ENCODE data around the gene CD55. TPM values are rescaled to one million over a fixed set of nuclear protein-coding genes. Genes with fewer than 3 reads are reported as not detected.

CD55 gene
- total RNA-seq, 1 experiment from 2014 or later: 108 TPM

GRCh38 chr1:207283421-207283820 lies 38.1 kb upstream of the CD55 start:
- Histone ChIP-seq H3K36me3 (ENCODE audit: low read depth, low read length) (no peaks in the 10 kb centered on the region), H3K79me2 (ENCODE audit: low read length) (no peaks in the 10 kb centered on the region), H3F3A (ENCODE audit: low read length, unreplicated experiment) (no peaks in the 10 kb centered on the region), H3K9ac (ENCODE audit: low read length) (no peak overlapping the region), H4K20me1 (ENCODE audit: low read length) (no peaks in the 10 kb centered on the region), H3K27ac (ENCODE audit: low read length) (peak overlapping the region; percentile 68; the same call in 1 of the 2 replicates), H3K4me1 (ENCODE audit: insufficient read depth, low read length) (peaks cover 21% of the 10 kb centered on the region), H3K27me3 (ENCODE audit: low read length) (no peaks in the 10 kb centered on the region), H2AFZ (ENCODE audit: low read length) (no peak overlapping the region), H3K9me3 (ENCODE audit: low read length) (no peaks in the 10 kb centered on the region), H3K4me2 (ENCODE audit: low read length) (peak overlapping the region; percentile 40; the same call in 1 of the 2 replicates), H3K4me3 (ENCODE audit: low read length) (no peak overlapping the region), H3K9me2 (replicated peaks; ENCODE audit: low read length) (no peaks in the 10 kb centered on the region)
- intact Hi-C loops (cut with micrococcal nuclease): loop anchor here (2.0 kb wide), 1 partner anchor 33 kb away; no protein-coding TSS in a partner anchor
- BruUV-seq (replicated peaks): no TSS peak
- TF ChIP-seq EZH2phosphoT487 (IDR thresholded peaks at IDR 0.05; ENCODE audit: borderline replicate concordance, low read length) (no peak), EZH2 (IDR thresholded peaks at IDR 0.05; ENCODE audit: low read length, unreplicated experiment) (no peak)
- TF ChIP-seq, protein P1, sequence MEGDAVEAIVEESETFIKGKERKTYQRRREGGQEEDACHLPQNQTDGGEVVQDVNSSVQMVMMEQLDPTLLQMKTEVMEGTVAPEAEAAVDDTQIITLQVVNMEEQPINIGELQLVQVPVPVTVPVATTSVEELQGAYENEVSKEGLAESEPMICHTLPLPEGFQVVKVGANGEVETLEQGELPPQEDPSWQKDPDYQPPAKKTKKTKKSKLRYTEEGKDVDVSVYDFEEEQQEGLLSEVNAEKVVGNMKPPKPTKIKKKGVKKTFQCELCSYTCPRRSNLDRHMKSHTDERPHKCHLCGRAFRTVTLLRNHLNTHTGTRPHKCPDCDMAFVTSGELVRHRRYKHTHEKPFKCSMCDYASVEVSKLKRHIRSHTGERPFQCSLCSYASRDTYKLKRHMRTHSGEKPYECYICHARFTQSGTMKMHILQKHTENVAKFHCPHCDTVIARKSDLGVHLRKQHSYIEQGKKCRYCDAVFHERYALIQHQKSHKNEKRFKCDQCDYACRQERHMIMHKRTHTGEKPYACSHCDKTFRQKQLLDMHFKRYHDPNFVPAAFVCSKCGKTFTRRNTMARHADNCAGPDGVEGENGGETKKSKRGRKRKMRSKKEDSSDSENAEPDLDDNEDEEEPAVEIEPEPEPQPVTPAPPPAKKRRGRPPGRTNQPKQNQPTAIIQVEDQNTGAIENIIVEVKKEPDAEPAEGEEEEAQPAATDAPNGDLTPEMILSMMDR (conservative IDR thresholded peaks at IDR 0.05; ENCODE audit: low read depth, low read length): no peak
- ChIA-PET POLR2A (ENCODE audit: unreplicated experiment) (no interaction called here), CTCF (no interaction called here)
- no peak for DNase-seq
- ATAC-seq: no peak

DNA sequence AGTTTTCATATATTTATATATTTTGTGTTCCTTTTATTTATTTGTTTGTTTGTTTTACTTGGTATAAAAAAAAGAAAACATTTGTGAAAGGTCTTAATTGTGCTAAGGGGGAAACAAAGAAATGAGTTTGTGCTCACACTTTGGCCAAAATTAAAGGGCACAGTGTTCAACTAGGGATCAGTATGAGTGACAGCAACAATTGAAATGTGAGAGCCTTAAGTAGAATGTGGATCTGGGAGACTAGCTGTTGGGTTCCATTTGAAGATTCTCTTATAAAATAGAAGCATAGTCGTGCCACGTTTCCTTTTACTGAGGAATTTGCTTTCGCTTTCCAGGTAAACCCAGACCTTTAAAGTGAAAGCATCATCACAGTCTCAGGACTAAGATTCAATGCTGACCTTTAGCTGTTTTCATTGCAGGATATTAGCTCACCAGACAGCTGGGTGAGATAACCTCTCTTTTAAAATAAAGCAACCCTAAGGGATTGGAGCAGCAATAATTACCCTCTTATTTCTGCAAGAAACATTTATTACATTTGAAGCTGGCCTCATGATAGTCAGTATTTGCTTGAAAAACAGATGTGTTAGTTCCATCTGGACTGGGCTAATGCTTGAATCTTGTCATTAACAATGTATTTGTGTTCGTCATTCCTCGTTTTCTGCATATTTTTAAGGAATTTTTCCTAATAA lies 37.1 kb upstream of the CD55 start:
- no peak overlapping the region for H2AFZ ChIP-seq (ENCODE audit: low read length)
- POLR2A ChIA-PET (ENCODE audit: unreplicated experiment): no interaction called here
- no peaks in the 10 kb centered on the region for H3K36me3 ChIP-seq (ENCODE audit: low read depth, low read length)
- H3K4me3 ChIP-seq (ENCODE audit: low read length): no peak overlapping the region
- no peaks in the 10 kb centered on the region for H3K27me3 ChIP-seq (ENCODE audit: low read length)
- DNase-seq: no peak
- no peak for TF ChIP-seq EZH2 (IDR thresholded peaks at IDR 0.05; ENCODE audit: low read length, unreplicated experiment)
- no peak for TF ChIP-seq EZH2phosphoT487 (IDR thresholded peaks at IDR 0.05; ENCODE audit: borderline replicate concordance, low read length)
- TF ChIP-seq, protein P1 (conservative IDR thresholded peaks at IDR 0.05; ENCODE audit: low read depth, low read length): no peak
- H3K4me1 ChIP-seq (ENCODE audit: insufficient read depth, low read length): peaks cover 21% of the 10 kb centered on the region
- H3K9ac ChIP-seq (ENCODE audit: low read length): no peak overlapping the region
- intact Hi-C loops (cut with micrococcal nuclease): no loop called here
- H3F3A ChIP-seq (ENCODE audit: low read length, unreplicated experiment): no peaks in the 10 kb centered on the region
- no peaks in the 10 kb centered on the region for H4K20me1 ChIP-seq (ENCODE audit: low read length)
- no peak overlapping the region for H3K27ac ChIP-seq (ENCODE audit: low read length)
- H3K4me2 ChIP-seq (ENCODE audit: low read length): no peak overlapping the region
- no peaks in the 10 kb centered on the region for H3K9me3 ChIP-seq (ENCODE audit: low read length)
- H3K9me2 ChIP-seq (replicated peaks; ENCODE audit: low read length): no peaks in the 10 kb centered on the region
- no TSS peak for BruUV-seq (replicated peaks)
- ATAC-seq: no peak
- no peaks in the 10 kb centered on the region for H3K79me2 ChIP-seq (ENCODE audit: low read length)
- CTCF ChIA-PET: no interaction called here

DNA sequence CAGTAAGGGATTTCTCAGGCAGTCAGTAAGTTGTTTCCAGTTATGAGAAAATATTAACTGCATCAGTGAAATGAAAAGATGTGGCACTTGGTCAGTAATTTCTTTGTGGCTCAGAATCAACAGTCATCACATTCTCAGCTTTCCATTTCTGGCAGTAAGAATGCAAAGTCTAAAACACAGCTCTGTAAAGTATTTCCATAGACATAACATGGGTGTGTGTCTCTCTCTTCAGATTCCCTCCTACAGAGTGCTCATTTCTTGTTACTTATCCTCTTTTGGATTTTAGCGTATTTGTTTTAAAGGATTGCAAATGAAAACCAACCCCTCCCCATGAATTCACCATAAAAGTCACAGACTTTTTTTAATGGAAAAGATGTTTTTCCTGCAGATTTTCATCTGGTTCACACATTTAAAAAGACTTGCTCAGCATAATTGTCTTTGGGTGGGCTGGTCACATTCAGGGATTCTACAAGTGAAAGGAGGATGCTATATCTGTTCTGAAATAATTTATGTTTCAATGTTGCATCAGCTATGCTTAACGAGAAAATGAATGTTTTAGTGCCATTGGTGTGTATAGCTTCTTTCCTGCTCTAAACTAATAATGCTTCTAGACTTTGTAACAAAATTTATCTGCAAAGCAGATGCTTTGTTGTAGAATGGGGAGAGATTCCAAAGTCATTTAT lies 34.6 kb upstream of the CD55 start:
- no peaks in the 10 kb centered on the region for H3K9me2 ChIP-seq (replicated peaks; ENCODE audit: low read length)
- H4K20me1 ChIP-seq (ENCODE audit: low read length): no peaks in the 10 kb centered on the region
- H3K27me3 ChIP-seq (ENCODE audit: low read length): no peaks in the 10 kb centered on the region
- no peak overlapping the region for H2AFZ ChIP-seq (ENCODE audit: low read length)
- no peaks in the 10 kb centered on the region for H3K9me3 ChIP-seq (ENCODE audit: low read length)
- H3K36me3 ChIP-seq (ENCODE audit: low read depth, low read length): no peaks in the 10 kb centered on the region
- ATAC-seq (no peak), DNase-seq (no peak)
- no peak overlapping the region for H3K4me3 ChIP-seq (ENCODE audit: low read length)
- BruUV-seq (replicated peaks): no TSS peak
- H3K9ac ChIP-seq (ENCODE audit: low read length): no peak overlapping the region
- H3K27ac ChIP-seq (ENCODE audit: low read length): no peak overlapping the region
- TF ChIP-seq, protein P1 (conservative IDR thresholded peaks at IDR 0.05; ENCODE audit: low read depth, low read length): no peak
- TF ChIP-seq EZH2 (IDR thresholded peaks at IDR 0.05; ENCODE audit: low read length, unreplicated experiment) (no peak), EZH2phosphoT487 (IDR thresholded peaks at IDR 0.05; ENCODE audit: borderline replicate concordance, low read length) (no peak)
- no peak overlapping the region for H3K4me2 ChIP-seq (ENCODE audit: low read length)
- ChIA-PET POLR2A (ENCODE audit: unreplicated experiment) (no interaction called here), CTCF (no interaction called here)
- H3K79me2 ChIP-seq (ENCODE audit: low read length): no peaks in the 10 kb centered on the region
- peaks cover 14% of the 10 kb centered on the region for H3K4me1 ChIP-seq (ENCODE audit: insufficient read depth, low read length)
- intact Hi-C loops (cut with micrococcal nuclease): no loop called here
- no peaks in the 10 kb centered on the region for H3F3A ChIP-seq (ENCODE audit: low read length, unreplicated experiment)

Data from PC-3 (cell line).